HEK293T (cell line): ENCODE data around the gene GALNT14.

Experiments used
- FOXK2 ChIP-seq: fragments of 450-650 bp; IDR thresholded peaks from 2 replicates; pipeline ENCODE4 v1.6.1; 2016; ENCODE audit warnings: mild to moderate bottlenecking
- SP1 ChIP-seq: fragments of 450-650 bp; IDR thresholded peaks from 2 replicates; pipeline ENCODE4 v1.6.1; 2017
- SUZ12 ChIP-seq: fragments of 450-650 bp; IDR thresholded peaks from 2 replicates; pipeline ENCODE4 v1.6.1; 2016; ENCODE audit warnings: mild to moderate bottlenecking

GRCh38 chr2:31038385-31038784, 99.9 kb downstream of the GALNT14 start:
- no peak for TF ChIP-seq SUZ12
- no peak for TF ChIP-seq SP1
- TF ChIP-seq FOXK2 = no peak
